AG08395 (cell line): ENCODE data around the gene PGGHG.

Experiments used
- DNase-seq: peaks from one replicate; pipeline ENCODE4 v3.0.0; 2012; ENCODE audit warnings: mixed read lengths, low spot score

The PGGHG gene

GRCh38 chr11:288478-289397, at the start of gene PGGHG:
PGGHG (plus strand) TSS chr11:289126; CDS start chr11:289817, 691 bp downstream.
- DNase-seq, result peak; percentile 93

GRCh38 chr11:240315-240714, 48.6 kb upstream of the PGGHG start:
- no peak for DNase-seq

- no peak for DNase-seq
Measured at GRCh38 chr11:241634-242033, 47.3 kb upstream of the PGGHG start.

GRCh38 chr11:244376-244775, 44.5 kb upstream of the PGGHG start:
- DNase-seq, result no peak

GRCh38 chr11:249062-249461, 39.9 kb upstream of the PGGHG start:
- no peak for DNase-seq

- no peak for DNase-seq
Measured at GRCh38 chr11:250274-250673, 38.7 kb upstream of the PGGHG start.

GRCh38 chr11:250740-251299, 38.1 kb upstream of the PGGHG start:
- DNase-seq, result peak; percentile 50

GRCh38 chr11:251550-251949, 37.4 kb upstream of the PGGHG start:
- no peak for DNase-seq

- DNase-seq, result no peak
Measured at GRCh38 chr11:252666-253065, 36.3 kb upstream of the PGGHG start.

GRCh38 chr11:253160-253885, 35.6 kb upstream of the PGGHG start:
- no peak for DNase-seq

- no peak for DNase-seq
Measured at GRCh38 chr11:253886-254270, 35.0 kb upstream of the PGGHG start.

GRCh38 chr11:255176-255575, 33.8 kb upstream of the PGGHG start:
- no peak for DNase-seq

GRCh38 chr11:255816-256215, 33.1 kb upstream of the PGGHG start:
- no peak for DNase-seq

- no peak for DNase-seq
Measured at GRCh38 chr11:256952-257737, 31.8 kb upstream of the PGGHG start.

- DNase-seq, result no peak
Measured at GRCh38 chr11:257766-258493, 31.0 kb upstream of the PGGHG start.

- no peak for DNase-seq
Measured at GRCh38 chr11:259413-259812, 29.5 kb upstream of the PGGHG start.

GRCh38 chr11:261624-262023, 27.3 kb upstream of the PGGHG start:
- no peak for DNase-seq

- no peak for DNase-seq
Measured at GRCh38 chr11:266676-267439, 22.1 kb upstream of the PGGHG start.

GRCh38 chr11:267491-267994, 21.4 kb upstream of the PGGHG start:
- peak; percentile 32 for DNase-seq

- peak; percentile 70 for DNase-seq
Measured at GRCh38 chr11:268716-269145, 20.2 kb upstream of the PGGHG start.
